Nucleus accumbens (tissue), 56 donors: ENCODE data around the gene RHBDL1.

Source experiments
- DNase-seq, 56 donors: peaks; one replicate each; lab custom pipeline; 2025; lab: John Stamatoyannopoulos, UW

Gene RHBDL1

GRCh38 chr16:725463-726187 lies 50.2 kb downstream of the RHBDL1 start:
- DNase-seq, result peak in 1 of 56 donors; percentile 43

GRCh38 chr16:726188-726437 lies 50.6 kb downstream of the RHBDL1 start:
- no peak for DNase-seq

GRCh38 chr16:726438-727290 lies 51.2 kb downstream of the RHBDL1 start, which contains the start of the genes CCDC78 and HAGHL:
CCDC78 (minus strand) TSS chr16:726443; CDS start chr16:726367, 76 bp downstream.
HAGHL (plus strand) TSS chr16:727106; CDS start chr16:727510, 404 bp downstream.
- DNase-seq, result peak in 44 of 56 donors; percentile 12 to 76 (median 48)

GRCh38 chr16:727291-727977 lies 52.0 kb downstream of the RHBDL1 start:
- peak in 1 of 56 donors; percentile 54 for DNase-seq
